8988T (cell line): Measurements from ENCODE around the gene CCDC177.

ENCODE experiments used
- DNase-seq: peaks from one replicate; pipeline ENCODE4 v3.0.0; 2011

CCDC177 gene

DNA sequence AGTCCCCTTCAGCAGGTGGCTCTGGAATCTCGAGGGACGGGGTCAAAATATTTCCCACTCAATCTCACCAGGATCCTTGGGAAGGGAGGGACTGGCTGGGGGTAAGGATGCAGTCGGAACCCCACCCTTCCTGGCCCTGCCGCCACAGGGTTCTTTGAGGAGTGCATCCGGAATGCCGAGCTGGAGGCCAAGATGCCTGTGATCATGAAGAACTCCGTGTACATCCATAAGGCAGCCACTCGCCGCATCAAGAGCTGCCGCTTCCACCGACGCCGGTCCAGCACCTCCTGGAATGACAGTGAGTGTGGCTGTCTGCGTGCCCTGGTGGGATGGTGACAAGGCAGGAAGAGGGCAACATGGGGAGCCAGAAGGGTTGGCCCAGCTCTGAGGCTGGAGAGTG, 47.0 kb downstream of the CCDC177 start:
- DNase-seq, result no peak

DNA sequence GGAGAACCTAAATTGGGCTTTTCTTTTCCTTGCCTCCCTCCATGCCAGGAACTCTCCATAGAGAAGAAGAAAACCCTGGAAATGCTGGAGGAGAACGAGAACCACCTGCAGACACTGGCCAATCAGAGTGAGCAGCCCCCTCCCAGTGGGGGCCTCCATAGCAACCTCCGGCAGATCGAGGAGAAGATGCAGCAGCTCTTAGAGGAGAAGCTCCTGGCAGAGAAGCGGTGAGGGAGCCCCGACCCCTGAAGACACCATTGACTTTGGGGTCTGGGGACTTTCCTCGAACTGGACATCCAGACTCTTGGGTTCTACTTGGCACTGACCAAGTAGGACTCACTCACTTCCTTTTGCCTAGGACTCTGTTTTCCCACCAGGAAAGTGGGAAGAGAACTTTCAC, 48.8 kb downstream of the CCDC177 start:
- no peak for DNase-seq

DNA sequence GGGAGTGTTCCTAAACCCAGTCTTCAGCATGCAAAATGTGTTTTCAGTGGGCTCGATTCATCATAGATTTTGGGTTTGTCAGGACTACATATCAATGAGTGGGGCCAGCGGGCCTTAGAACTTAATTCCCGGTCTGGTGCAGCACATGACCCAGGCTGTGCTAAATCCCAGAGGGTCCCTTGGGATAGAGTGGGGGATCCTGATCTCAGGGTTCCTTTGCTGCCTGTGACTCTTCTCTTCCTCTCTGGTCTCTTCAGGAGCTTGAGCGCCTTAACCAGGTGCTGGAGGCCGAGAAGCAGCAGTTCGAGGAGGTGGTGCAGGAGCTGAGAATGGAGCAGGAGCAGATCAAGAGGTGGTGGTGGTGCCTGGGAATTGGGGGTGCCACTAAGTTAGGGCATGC, 52.6 kb downstream of the CCDC177 start:
- no peak for DNase-seq
